Measurements from ENCODE around the gene ENO2.

DNA sequence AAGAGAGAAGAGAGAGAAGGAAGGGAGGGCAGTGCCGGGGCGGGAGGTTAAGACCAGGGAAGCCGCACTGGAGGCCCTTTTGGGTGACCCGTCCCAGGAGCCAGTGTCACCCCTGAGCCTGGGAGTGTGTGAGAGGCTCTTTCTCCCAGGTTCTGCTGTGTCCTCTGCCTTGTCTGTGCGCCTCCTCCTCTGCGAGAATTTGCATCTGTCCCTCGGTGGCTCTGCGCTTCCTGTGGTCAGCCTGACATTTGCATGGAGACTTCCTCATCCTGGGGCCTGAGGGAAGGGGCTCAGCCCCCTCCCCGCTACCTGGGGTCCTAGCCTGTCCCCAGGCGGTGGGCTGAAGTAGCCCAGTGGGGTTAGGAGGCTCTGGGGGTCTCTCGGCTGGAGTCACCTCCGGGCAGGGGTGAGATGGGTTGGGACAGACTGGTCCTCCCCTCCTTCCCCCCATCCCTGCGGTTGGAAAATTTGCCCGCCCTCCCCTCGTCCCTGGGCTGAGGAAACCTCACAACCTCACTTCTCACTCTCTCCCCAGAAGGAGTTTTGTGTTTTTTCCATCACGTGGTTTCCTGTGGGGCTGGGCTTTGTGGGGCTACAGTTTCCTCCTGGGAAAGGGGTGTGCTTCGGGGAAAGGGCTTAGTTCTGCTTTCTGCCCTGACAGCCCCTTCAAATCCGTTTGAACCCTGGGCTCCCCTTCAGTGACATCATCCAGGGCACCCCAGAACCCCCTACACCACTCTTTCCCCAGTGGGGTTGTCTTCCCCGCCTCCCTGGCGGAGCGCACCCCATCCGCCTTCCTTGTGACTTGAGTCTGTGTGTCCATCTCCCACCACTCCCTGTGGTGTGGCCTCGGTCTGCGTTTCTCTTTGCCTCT, 39.3 kb downstream of the ENO2 start:
- no peak for TF ChIP-seq POLR2A (IDR thresholded peaks at IDR 0.05)
- TF ChIP-seq, protein P1, sequence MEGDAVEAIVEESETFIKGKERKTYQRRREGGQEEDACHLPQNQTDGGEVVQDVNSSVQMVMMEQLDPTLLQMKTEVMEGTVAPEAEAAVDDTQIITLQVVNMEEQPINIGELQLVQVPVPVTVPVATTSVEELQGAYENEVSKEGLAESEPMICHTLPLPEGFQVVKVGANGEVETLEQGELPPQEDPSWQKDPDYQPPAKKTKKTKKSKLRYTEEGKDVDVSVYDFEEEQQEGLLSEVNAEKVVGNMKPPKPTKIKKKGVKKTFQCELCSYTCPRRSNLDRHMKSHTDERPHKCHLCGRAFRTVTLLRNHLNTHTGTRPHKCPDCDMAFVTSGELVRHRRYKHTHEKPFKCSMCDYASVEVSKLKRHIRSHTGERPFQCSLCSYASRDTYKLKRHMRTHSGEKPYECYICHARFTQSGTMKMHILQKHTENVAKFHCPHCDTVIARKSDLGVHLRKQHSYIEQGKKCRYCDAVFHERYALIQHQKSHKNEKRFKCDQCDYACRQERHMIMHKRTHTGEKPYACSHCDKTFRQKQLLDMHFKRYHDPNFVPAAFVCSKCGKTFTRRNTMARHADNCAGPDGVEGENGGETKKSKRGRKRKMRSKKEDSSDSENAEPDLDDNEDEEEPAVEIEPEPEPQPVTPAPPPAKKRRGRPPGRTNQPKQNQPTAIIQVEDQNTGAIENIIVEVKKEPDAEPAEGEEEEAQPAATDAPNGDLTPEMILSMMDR (IDR thresholded peaks at IDR 0.05): no peak

Measured in thyroid gland (tissue), 4 donors.